K562 (cell line): ENCODE data around the gene N4BP3. TPM values are rescaled to one million over a fixed set of nuclear protein-coding genes. Genes with fewer than 3 reads are reported as not detected.

Experiments
- ZNF592 ChIP-seq: fragments of 450-650 bp; IDR thresholded peaks from 2 replicates; pipeline ENCODE4 v1.6.1; 2017; ENCODE audit warnings: antibody characterized with exemption, mild to moderate bottlenecking
- polyA plus RNA-seq, 8 experiments: library from polyadenylated mRNA; depleted of rRNA in 4 of 8; stranded (reverse) in 5 of 8; unstranded in 3 of 8; fragments of >200 nt; fragmentation: Nextera tagmentation in 2 of 8; fragmentation: Illumina TruSeq in 1 of 8; extraction: Ambion mirVana in 2 of 8; extraction: Trizol in 1 of 8; gene quantifications; 2 replicates each; pipeline versions ENCODE4 v1.2.1 to v1.2.3, GENCODE V29; 2011 to 2014; ENCODE audit warnings: inconsistent platforms in 1 of 8, missing spikeins in 1 of 8
- total RNA-seq, 7 experiments: library from RNA; depleted of rRNA in 6 of 7; stranded (reverse); fragments of >200 nt in 6 of 7; fragmentation: Illumina TruSeq in 2 of 7; extraction: Trizol in 2 of 7; gene quantifications; 2 replicates each; pipeline versions ENCODE4 v1.2.1 to v1.2.3, GENCODE V29; 2011 to 2021; ENCODE audit warnings: low replicate concordance in 1 of 7
- TF ChIP-seq, protein P1 (sequence below): fragments of 450-650 bp; IDR thresholded peaks from 2 replicates; pipeline ENCODE4 v1.6.1; 2016
- TF ChIP-seq, protein P2 (sequence below), 3 experiments: fragments of 200-800 bp in 1 of 3; fragments of 250-450 bp in 1 of 3; fragments of 450-650 bp in 1 of 3; sonication (Bioruptor Pico) in 1 of 3; sonication (Bioruptor generic) in 1 of 3; formaldehyde crosslinking in 1 of 3; IDR thresholded peaks; 2 replicates each; pipeline versions ENCODE4 v1.6.1 to v1.8.0; 2016 to 2022; ENCODE audit warnings: mild to moderate bottlenecking in 2 of 3, missing genetic modification characterization in 2 of 3, missing compliant biosample characterization in 1 of 3, moderate library complexity in 1 of 3

N4BP3 gene
- total and polyA plus RNA-seq, 9 of the 15 experiments (the other 6 are each of a cell fraction or from before 2014, with no cell fraction given): 0.06 to 7.0 (median 2.4) TPM

DNA sequence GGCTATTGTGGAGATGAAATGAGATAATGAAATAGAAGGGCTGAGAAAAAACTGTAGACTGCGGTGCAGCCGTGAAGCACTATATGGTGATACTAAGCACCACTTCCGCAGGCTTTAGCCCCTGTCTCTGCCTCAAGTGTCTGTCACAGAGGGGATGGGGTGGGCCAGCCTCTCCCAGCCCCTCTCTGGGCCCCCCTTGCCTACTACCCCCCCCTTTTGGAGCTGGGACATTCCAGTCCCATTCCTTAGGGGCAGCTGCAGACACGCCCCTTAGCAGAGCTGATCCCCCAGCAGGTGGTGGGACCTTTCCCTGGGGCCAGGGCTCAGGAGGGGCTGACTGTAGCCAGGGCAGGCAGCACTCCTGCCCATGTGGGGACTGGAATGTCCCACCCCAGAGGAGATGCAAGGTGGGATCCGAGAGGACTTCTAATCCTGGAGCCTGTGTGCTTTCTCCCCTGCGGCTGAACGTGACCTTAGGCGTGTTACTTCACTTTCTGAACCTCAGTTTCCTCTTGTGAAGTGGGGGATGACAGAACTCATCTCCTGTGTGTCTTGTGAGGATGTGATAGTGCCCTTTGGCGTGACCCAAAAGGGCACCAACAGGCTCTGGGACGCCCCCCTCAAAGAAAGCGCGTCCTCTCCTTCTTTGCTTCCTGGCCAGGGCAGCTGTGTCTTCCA lies 1.9 kb downstream of the N4BP3 start (continued):
- TF ChIP-seq, protein P1, sequence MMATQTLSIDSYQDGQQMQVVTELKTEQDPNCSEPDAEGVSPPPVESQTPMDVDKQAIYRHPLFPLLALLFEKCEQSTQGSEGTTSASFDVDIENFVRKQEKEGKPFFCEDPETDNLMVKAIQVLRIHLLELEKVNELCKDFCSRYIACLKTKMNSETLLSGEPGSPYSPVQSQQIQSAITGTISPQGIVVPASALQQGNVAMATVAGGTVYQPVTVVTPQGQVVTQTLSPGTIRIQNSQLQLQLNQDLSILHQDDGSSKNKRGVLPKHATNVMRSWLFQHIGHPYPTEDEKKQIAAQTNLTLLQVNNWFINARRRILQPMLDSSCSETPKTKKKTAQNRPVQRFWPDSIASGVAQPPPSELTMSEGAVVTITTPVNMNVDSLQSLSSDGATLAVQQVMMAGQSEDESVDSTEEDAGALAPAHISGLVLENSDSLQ: no peak
- TF ChIP-seq, protein P2, sequence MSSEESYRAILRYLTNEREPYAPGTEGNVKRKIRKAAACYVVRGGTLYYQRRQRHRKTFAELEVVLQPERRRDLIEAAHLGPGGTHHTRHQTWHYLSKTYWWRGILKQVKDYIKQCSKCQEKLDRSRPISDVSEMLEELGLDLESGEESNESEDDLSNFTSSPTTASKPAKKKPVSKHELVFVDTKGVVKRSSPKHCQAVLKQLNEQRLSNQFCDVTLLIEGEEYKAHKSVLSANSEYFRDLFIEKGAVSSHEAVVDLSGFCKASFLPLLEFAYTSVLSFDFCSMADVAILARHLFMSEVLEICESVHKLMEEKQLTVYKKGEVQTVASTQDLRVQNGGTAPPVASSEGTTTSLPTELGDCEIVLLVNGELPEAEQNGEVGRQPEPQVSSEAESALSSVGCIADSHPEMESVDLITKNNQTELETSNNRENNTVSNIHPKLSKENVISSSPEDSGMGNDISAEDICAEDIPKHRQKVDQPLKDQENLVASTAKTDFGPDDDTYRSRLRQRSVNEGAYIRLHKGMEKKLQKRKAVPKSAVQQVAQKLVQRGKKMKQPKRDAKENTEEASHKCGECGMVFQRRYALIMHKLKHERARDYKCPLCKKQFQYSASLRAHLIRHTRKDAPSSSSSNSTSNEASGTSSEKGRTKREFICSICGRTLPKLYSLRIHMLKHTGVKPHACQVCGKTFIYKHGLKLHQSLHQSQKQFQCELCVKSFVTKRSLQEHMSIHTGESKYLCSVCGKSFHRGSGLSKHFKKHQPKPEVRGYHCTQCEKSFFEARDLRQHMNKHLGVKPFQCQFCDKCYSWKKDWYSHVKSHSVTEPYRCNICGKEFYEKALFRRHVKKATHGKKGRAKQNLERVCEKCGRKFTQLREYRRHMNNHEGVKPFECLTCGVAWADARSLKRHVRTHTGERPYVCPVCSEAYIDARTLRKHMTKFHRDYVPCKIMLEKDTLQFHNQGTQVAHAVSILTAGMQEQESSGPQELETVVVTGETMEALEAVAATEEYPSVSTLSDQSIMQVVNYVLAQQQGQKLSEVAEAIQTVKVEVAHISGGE (CRISPR knock-in tag; IDR thresholded peaks at IDR 0.05): 0 out of 6 replicates have a peak, but pooled peaks of 1 of the 3 experiments have one; percentile 17
- TF ChIP-seq ZNF592: no peak
